ENCODE measurements around the gene TMEM63A. TPM values are rescaled to one million over a fixed set of nuclear protein-coding genes. Genes with fewer than 3 reads are reported as not detected.

Gene TMEM63A
- polyA plus RNA-seq, 1 donor (not counting 4 experiments of a cell fraction or from before 2014, with no cell fraction given) = 16.5 TPM

DNA sequence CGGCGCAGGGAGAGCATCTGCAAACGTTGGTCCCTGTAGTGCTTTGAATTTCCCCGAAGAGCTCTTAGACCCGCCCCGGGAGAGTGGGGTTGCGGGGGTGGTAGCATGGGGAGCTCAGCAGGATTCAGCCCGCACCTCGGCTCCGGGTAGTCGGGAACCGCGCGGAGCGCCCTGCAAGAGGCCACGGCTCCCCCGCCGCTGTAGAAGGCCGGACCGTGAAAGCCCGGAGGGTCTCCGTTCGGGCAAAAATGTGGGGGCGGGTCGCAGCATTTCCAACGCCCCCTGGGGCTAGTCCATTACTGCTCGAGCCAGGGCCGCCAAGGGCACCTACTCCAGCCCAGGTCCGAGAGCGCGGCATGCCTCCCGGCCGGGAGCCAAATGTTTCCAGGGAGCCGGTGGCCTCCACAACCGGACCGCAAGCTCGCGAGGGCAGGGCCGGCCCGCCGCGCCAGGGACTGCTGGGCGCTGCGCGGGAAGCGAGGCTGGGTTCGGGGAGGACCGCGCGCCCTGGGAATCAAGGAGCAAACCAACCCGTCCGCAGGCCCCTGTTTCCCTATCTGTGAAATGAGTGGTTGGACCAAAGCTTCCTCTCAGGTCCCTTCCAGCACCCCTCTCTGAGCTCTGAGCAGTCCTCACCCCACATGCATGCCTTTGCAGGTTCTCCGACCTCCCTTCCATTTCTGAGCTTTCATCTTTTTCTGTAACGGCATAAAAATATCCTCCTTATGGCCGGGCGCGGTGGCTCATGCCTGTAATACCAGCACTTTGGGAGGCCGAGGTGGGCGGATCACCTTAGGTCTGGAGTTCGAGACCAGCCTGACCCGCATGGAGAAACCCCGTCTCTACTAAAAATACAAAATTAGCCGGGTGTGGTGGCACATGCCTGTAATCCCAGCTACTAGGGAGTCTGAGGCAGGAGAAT lies 775 bp upstream of the TMEM63A start:
- H3K9me1 ChIP-seq (ENCODE audit: control insufficient read depth, extremely low read depth, insufficient read depth, low read length) = no peaks in the 10 kb centered on the region
- peak overlapping the region; percentile 40 for H3K27ac ChIP-seq (ENCODE audit: control insufficient read depth, insufficient read depth, low read length)
- peak overlapping the region; percentile 86 for H2AFZ ChIP-seq (ENCODE audit: control insufficient read depth, low read length)
- peak overlapping the region; percentile 75 for H3K9ac ChIP-seq (ENCODE audit: control insufficient read depth, extremely low read depth, insufficient read depth, low read length)
- DNase-seq (ENCODE audit: low read depth, low spot score) (no peak), FAIRE-seq (no peak)
- TF ChIP-seq, protein P1, sequence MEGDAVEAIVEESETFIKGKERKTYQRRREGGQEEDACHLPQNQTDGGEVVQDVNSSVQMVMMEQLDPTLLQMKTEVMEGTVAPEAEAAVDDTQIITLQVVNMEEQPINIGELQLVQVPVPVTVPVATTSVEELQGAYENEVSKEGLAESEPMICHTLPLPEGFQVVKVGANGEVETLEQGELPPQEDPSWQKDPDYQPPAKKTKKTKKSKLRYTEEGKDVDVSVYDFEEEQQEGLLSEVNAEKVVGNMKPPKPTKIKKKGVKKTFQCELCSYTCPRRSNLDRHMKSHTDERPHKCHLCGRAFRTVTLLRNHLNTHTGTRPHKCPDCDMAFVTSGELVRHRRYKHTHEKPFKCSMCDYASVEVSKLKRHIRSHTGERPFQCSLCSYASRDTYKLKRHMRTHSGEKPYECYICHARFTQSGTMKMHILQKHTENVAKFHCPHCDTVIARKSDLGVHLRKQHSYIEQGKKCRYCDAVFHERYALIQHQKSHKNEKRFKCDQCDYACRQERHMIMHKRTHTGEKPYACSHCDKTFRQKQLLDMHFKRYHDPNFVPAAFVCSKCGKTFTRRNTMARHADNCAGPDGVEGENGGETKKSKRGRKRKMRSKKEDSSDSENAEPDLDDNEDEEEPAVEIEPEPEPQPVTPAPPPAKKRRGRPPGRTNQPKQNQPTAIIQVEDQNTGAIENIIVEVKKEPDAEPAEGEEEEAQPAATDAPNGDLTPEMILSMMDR (optimal IDR thresholded peaks at IDR 0.05 in 1 of 3, IDR thresholded peaks at IDR 0.05 in 1 of 3, conservative IDR thresholded peaks at IDR 0.05 in 1 of 3; ENCODE audit: extremely low read depth in 1 of 3, insufficient read depth in 2 of 3, low read length in 3 of 3) = no peak
- TF ChIP-seq EZH2 (IDR thresholded peaks at IDR 0.05; ENCODE audit: low read length) = no peak
- H3K4me1 ChIP-seq (ENCODE audit: control insufficient read depth, extremely low read depth, insufficient read depth, low read length) = peaks cover 18% of the 10 kb centered on the region
- dilution Hi-C loops (cut with MboI; ENCODE audit: extremely low pct_ligation_motif_present, low sequenced_read_pairs) = no loop called here
- peaks cover 8% of the 10 kb centered on the region for H4K20me1 ChIP-seq (ENCODE audit: control insufficient read depth, extremely low read depth, insufficient read depth, low read length)
- no peaks in the 10 kb centered on the region for H3K9me3 ChIP-seq (ENCODE audit: control insufficient read depth, low read depth, low read length)
- H3K27me3 ChIP-seq (ENCODE audit: control insufficient read depth, extremely low read depth, insufficient read depth, low read length) = no peaks in the 10 kb centered on the region
- H3K36me3 ChIP-seq (ENCODE audit: control insufficient read depth in 2 of 2, extremely low read depth in 1 of 2, insufficient read depth in 2 of 2, low read length in 2 of 2) = no peaks in the 10 kb centered on the region
- H3K79me2 ChIP-seq (ENCODE audit: control insufficient read depth, insufficient read depth, low read length) = peaks cover 7% of the 10 kb centered on the region
- peak overlapping the region; percentile 88 for H3K4me2 ChIP-seq (ENCODE audit: control insufficient read depth, extremely low read depth, insufficient read depth, low read depth, low read length)
- peak overlapping the region; percentile 73 to 80 (median 78) for H3K4me3 ChIP-seq (ENCODE audit: control insufficient read depth in 2 of 3, extremely low read depth in 1 of 3, insufficient read depth in 2 of 3, low read depth in 1 of 3, low read length in 3 of 3)

DNA sequence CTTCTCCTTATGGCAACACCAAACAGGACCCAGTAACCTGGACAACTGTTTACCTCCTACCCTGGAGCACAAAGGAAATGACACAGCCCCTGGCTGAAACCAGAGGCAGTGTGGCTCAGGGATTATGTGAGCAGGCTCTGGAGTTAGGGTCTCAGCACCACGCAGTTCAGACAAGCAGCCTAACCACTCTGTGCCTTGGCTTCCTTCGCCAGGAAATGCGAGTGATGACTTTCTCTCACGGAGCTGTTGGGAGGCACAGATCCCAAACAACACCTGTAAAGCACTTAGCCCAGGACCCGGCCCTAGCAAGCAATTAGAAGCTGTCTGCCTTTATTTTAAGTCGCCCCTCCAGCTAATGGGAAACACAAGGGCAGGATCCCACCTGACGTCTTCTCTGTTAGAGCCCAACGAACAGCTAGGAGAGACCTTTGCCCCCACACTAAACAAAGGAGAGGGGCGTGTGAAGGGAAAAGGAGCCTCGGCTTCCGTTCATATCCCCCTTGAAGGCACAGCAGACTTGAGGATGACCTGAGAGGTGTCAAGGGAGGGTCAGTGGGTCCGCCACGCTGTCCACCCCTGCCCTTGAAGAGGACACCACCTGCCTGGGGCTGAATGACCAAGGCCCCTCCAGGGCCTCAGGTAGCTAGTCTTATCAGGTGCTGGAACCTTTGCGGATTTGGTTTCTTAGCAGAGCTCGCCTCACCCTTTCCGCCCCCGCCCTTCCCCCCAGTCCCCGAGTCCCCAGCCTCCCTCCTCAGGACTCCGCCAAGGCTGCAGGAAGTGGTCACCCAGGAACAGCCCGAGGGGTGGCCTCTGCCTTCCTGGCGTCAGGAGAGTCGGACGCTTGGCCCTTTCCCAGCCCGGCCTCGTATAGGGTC lies 860 bp downstream of the TMEM63A start:
- H2AFZ ChIP-seq (ENCODE audit: control insufficient read depth, low read length) = peak overlapping the region; percentile 86
- DNase-seq (ENCODE audit: low read depth, low spot score) = no peak
- H3K79me2 ChIP-seq (ENCODE audit: control insufficient read depth, insufficient read depth, low read length) = peaks cover 7% of the 10 kb centered on the region
- dilution Hi-C loops (cut with MboI; ENCODE audit: extremely low pct_ligation_motif_present, low sequenced_read_pairs) = no loop called here
- H3K36me3 ChIP-seq (ENCODE audit: control insufficient read depth in 2 of 2, extremely low read depth in 1 of 2, insufficient read depth in 2 of 2, low read length in 2 of 2) = peaks cover 3 to 4% of the 10 kb centered on the region in 2 experiments
- H3K4me3 ChIP-seq (ENCODE audit: control insufficient read depth in 2 of 3, extremely low read depth in 1 of 3, insufficient read depth in 2 of 3, low read depth in 1 of 3, low read length in 3 of 3) = peak overlapping the region; percentile 73 to 80 (median 78)
- H3K4me1 ChIP-seq (ENCODE audit: control insufficient read depth, extremely low read depth, insufficient read depth, low read length) = peaks cover 18% of the 10 kb centered on the region
- H3K27ac ChIP-seq (ENCODE audit: control insufficient read depth, insufficient read depth, low read length) = peak overlapping the region; percentile 33
- peak overlapping the region; percentile 88 for H3K4me2 ChIP-seq (ENCODE audit: control insufficient read depth, extremely low read depth, insufficient read depth, low read depth, low read length)
- no peaks in the 10 kb centered on the region for H3K27me3 ChIP-seq (ENCODE audit: control insufficient read depth, extremely low read depth, insufficient read depth, low read length)
- peaks cover 17% of the 10 kb centered on the region for H4K20me1 ChIP-seq (ENCODE audit: control insufficient read depth, extremely low read depth, insufficient read depth, low read length)
- no peak for TF ChIP-seq EZH2 (IDR thresholded peaks at IDR 0.05; ENCODE audit: low read length)
- TF ChIP-seq, protein P1 (optimal IDR thresholded peaks at IDR 0.05 in 1 of 3, IDR thresholded peaks at IDR 0.05 in 1 of 3, conservative IDR thresholded peaks at IDR 0.05 in 1 of 3; ENCODE audit: extremely low read depth in 1 of 3, insufficient read depth in 2 of 3, low read length in 3 of 3) = no peak
- H3K9me1 ChIP-seq (ENCODE audit: control insufficient read depth, extremely low read depth, insufficient read depth, low read length) = no peaks in the 10 kb centered on the region
- no peak for FAIRE-seq
- no peaks in the 10 kb centered on the region for H3K9me3 ChIP-seq (ENCODE audit: control insufficient read depth, low read depth, low read length)
- H3K9ac ChIP-seq (ENCODE audit: control insufficient read depth, extremely low read depth, insufficient read depth, low read length) = peak overlapping the region; percentile 75

All from keratinocyte (primary cell).